K562 (cell line): Measurements from ENCODE around the gene NPR2. TPM values are rescaled to one million over a fixed set of nuclear protein-coding genes. Genes with fewer than 3 reads are reported as not detected.
A peak's percentile ranks its signal among the peaks of the same experiment; 100 is the strongest.

Source experiments
- ASH1L ChIP-seq: fragments of 450-650 bp; IDR thresholded peaks from 2 replicates; pipeline ENCODE4 v1.6.1; 2018; ENCODE audit warnings: borderline replicate concordance, mild to moderate bottlenecking, low read depth; ENCODE audit not compliant: partially characterized antibody
- C11orf30 ChIP-seq: fragments of 450-650 bp; IDR thresholded peaks from 2 replicates; pipeline ENCODE4 v1.6.1; 2016; ENCODE audit warnings: low read depth, mild to moderate bottlenecking
- CCAR2 ChIP-seq: fragments of 200-400 bp; formaldehyde crosslinking; IDR thresholded peaks from 2 replicates; pipeline ENCODE4 v1.6.1; 2017; ENCODE audit warnings: mild to moderate bottlenecking, low read depth, low read length
- FOXP1 ChIP-seq: sonication (generic); formaldehyde crosslinking; IDR thresholded peaks from 2 replicates; pipeline ENCODE4 v1.8.0; 2022; ENCODE audit warnings: mild to moderate bottlenecking, missing genetic modification reagents
- GABPB1 ChIP-seq: sonication (generic); formaldehyde crosslinking; IDR thresholded peaks from 2 replicates; pipeline ENCODE4 v1.8.0; 2022; ENCODE audit warnings: mild to moderate bottlenecking, missing genetic modification reagents
- HIVEP1 ChIP-seq: fragments of 250-450 bp; sonication (Bioruptor Pico); IDR thresholded peaks from 2 replicates; pipeline ENCODE4 v1.4.0; 2020; ENCODE audit warnings: mild to moderate bottlenecking
- NEUROD1 ChIP-seq: fragments of 150-350 bp; IDR thresholded peaks from 2 replicates; pipeline ENCODE4 v1.6.1; 2014; ENCODE audit warnings: borderline replicate concordance, low read length, low read depth; ENCODE audit not compliant: partially characterized antibody
- POLR2H ChIP-seq: IDR thresholded peaks from 2 replicates; pipeline ENCODE4 v1.6.1; 2016; ENCODE audit warnings: missing genetic modification characterization, low read depth, mild to moderate bottlenecking, control low read depth, missing compliant biosample characterization, moderate library complexity
- RBFOX2 ChIP-seq: fragments of 200-400 bp; formaldehyde crosslinking; IDR thresholded peaks from 2 replicates; pipeline ENCODE4 v1.6.1; 2017; ENCODE audit warnings: low read depth, mild to moderate bottlenecking, low read length, moderate library complexity
- SAFB ChIP-seq: fragments of 200-400 bp; formaldehyde crosslinking; IDR thresholded peaks from 2 replicates; pipeline ENCODE4 v1.6.1; 2017; ENCODE audit warnings: low read depth, low read length, borderline replicate concordance
- ZFX ChIP-seq: sonication (generic); formaldehyde crosslinking; IDR thresholded peaks from 2 replicates; pipeline ENCODE4 v1.8.0; 2022; ENCODE audit warnings: mild to moderate bottlenecking, missing genetic modification reagents, moderate library complexity
- ZNF134 ChIP-seq: fragments of 250-450 bp; sonication (Bioruptor Pico); conservative IDR thresholded peaks from 2 replicates; pipeline ENCODE4 v1.4.0; 2020
- ZNF589 ChIP-seq: fragments of 200-800 bp; sonication (Bioruptor generic); IDR thresholded peaks from 2 replicates; pipeline ENCODE4 v1.6.1; 2016; ENCODE audit warnings: low read depth, missing genetic modification characterization, missing compliant biosample characterization
- polyA plus RNA-seq, 8 experiments: library from polyadenylated mRNA; depleted of rRNA in 4 of 8; stranded (reverse) in 5 of 8; unstranded in 3 of 8; fragments of >200 nt; fragmentation: Nextera tagmentation in 2 of 8; fragmentation: Illumina TruSeq in 1 of 8; extraction: Ambion mirVana in 2 of 8; extraction: Trizol in 1 of 8; gene quantifications; 2 replicates each; pipeline versions ENCODE4 v1.2.1 to v1.2.3, GENCODE V29; 2011 to 2014; ENCODE audit warnings: inconsistent platforms in 1 of 8, missing spikeins in 1 of 8
- total RNA-seq, 7 experiments: library from RNA; depleted of rRNA in 6 of 7; stranded (reverse); fragments of >200 nt in 6 of 7; fragmentation: Illumina TruSeq in 2 of 7; extraction: Trizol in 2 of 7; gene quantifications; 2 replicates each; pipeline versions ENCODE4 v1.2.1 to v1.2.3, GENCODE V29; 2011 to 2021; ENCODE audit warnings: low replicate concordance in 1 of 7
- TF ChIP-seq, protein P1 (sequence below), 2 experiments: IDR thresholded peaks; 2 replicates each; pipeline ENCODE4 v1.6.1; 2012; ENCODE audit warnings: improper control_type of control experiment in 2 of 2, low read depth in 2 of 2, low read length in 2 of 2, borderline replicate concordance in 1 of 2
- TF ChIP-seq, protein P2 (sequence below), 2 experiments: fragments of 450-650 bp in 1 of 2; sonication (generic) in 1 of 2; formaldehyde crosslinking; conservative IDR thresholded peaks; 2 replicates each; pipeline versions ENCODE4 v1.4.0 to v1.8.1; 2020 to 2022; ENCODE audit warnings: mild to moderate bottlenecking in 1 of 2, missing genetic modification reagents in 1 of 2
- TF ChIP-seq, protein P3 (sequence below): sonication (generic); formaldehyde crosslinking; IDR thresholded peaks from 2 replicates; pipeline ENCODE4 v1.8.0; 2023; ENCODE audit warnings: missing genetic modification reagents, mild to moderate bottlenecking, borderline replicate concordance
- TF ChIP-seq, protein P4 (sequence below): sonication (generic); formaldehyde crosslinking; IDR thresholded peaks from 2 replicates; pipeline ENCODE4 v1.8.0; 2022; ENCODE audit warnings: mild to moderate bottlenecking, low read depth, missing genetic modification reagents

The NPR2 gene
- total and polyA plus RNA-seq, 9 of the 15 experiments (the other 6 are each of a cell fraction or from before 2014, with no cell fraction given): 2.4 to 12.9 (median 6.0) TPM

DNA sequence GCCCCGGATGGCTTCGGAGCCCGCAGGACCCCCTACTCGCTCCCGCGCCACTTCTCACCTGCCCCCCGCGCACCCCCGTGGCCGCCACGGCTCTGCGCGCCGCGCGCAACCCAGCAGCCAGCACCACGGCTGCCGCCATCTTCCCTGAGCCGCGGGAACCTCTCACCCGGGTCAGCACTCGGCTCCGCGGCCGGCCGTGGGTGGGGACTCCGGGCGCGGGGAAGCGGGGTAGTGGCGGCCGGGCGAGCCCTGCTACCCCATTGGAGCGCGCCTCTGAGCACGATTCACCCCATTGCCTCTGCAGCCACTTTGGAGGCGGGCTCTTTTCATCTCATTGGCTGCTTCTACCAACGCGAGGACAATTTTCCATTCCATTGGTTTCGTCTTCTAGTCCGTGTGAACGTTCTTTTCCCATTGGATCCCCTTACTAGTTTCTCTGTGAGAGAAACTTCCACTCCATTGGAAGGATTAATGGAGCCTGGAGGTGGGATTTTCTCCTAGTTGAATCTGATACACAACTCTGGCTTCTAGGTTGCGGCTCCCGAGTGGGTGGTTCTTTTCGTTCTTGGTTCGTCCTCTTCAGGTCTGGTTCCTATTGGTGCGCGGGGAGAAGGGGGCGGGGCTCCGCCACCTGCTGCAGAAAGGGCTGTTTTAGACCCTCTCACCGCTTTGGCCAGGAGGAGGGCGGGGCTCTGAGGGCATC lies 23.6 kb downstream of the NPR2 start, which contains the start of gene HINT2 (continued):
- TF ChIP-seq, protein P1, sequence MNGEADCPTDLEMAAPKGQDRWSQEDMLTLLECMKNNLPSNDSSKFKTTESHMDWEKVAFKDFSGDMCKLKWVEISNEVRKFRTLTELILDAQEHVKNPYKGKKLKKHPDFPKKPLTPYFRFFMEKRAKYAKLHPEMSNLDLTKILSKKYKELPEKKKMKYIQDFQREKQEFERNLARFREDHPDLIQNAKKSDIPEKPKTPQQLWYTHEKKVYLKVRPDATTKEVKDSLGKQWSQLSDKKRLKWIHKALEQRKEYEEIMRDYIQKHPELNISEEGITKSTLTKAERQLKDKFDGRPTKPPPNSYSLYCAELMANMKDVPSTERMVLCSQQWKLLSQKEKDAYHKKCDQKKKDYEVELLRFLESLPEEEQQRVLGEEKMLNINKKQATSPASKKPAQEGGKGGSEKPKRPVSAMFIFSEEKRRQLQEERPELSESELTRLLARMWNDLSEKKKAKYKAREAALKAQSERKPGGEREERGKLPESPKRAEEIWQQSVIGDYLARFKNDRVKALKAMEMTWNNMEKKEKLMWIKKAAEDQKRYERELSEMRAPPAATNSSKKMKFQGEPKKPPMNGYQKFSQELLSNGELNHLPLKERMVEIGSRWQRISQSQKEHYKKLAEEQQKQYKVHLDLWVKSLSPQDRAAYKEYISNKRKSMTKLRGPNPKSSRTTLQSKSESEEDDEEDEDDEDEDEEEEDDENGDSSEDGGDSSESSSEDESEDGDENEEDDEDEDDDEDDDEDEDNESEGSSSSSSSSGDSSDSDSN (IDR thresholded peaks at IDR 0.05; ENCODE audit: borderline replicate concordance in 1 of 2, low read depth in 2 of 2, low read length in 2 of 2): peak in 1 of 2 experiments; percentile 69; a peak in 1 of 4 replicates
- TF ChIP-seq GABPB1 (CRISPR knock-in tag) (peak; percentile 50), HIVEP1 (CRISPR knock-in tag) (no peak), ZNF134 (peak; percentile 89), SAFB (peak; percentile 78), RBFOX2 (peak; percentile 98), ZFX (CRISPR knock-in tag) (peak; percentile 20; the same call in 1 of the 2 replicates), NEUROD1 (peak; percentile 85), FOXP1 (CRISPR knock-in tag) (0 out of 2 replicates have a peak, but pooled peaks have one; percentile 33), C11orf30 (no peak), ASH1L (peak; percentile 92), CCAR2 (no peak), ZNF589 (CRISPR knock-in tag) (no peak), POLR2H (tag) (peak; percentile 76)
- TF ChIP-seq, protein P2, sequence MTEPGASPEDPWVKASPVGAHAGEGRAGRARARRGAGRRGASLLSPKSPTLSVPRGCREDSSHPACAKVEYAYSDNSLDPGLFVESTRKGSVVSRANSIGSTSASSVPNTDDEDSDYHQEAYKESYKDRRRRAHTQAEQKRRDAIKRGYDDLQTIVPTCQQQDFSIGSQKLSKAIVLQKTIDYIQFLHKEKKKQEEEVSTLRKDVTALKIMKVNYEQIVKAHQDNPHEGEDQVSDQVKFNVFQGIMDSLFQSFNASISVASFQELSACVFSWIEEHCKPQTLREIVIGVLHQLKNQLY (CRISPR knock-in tag; conservative IDR thresholded peaks at IDR 0.05): no peak
- TF ChIP-seq, protein P3, sequence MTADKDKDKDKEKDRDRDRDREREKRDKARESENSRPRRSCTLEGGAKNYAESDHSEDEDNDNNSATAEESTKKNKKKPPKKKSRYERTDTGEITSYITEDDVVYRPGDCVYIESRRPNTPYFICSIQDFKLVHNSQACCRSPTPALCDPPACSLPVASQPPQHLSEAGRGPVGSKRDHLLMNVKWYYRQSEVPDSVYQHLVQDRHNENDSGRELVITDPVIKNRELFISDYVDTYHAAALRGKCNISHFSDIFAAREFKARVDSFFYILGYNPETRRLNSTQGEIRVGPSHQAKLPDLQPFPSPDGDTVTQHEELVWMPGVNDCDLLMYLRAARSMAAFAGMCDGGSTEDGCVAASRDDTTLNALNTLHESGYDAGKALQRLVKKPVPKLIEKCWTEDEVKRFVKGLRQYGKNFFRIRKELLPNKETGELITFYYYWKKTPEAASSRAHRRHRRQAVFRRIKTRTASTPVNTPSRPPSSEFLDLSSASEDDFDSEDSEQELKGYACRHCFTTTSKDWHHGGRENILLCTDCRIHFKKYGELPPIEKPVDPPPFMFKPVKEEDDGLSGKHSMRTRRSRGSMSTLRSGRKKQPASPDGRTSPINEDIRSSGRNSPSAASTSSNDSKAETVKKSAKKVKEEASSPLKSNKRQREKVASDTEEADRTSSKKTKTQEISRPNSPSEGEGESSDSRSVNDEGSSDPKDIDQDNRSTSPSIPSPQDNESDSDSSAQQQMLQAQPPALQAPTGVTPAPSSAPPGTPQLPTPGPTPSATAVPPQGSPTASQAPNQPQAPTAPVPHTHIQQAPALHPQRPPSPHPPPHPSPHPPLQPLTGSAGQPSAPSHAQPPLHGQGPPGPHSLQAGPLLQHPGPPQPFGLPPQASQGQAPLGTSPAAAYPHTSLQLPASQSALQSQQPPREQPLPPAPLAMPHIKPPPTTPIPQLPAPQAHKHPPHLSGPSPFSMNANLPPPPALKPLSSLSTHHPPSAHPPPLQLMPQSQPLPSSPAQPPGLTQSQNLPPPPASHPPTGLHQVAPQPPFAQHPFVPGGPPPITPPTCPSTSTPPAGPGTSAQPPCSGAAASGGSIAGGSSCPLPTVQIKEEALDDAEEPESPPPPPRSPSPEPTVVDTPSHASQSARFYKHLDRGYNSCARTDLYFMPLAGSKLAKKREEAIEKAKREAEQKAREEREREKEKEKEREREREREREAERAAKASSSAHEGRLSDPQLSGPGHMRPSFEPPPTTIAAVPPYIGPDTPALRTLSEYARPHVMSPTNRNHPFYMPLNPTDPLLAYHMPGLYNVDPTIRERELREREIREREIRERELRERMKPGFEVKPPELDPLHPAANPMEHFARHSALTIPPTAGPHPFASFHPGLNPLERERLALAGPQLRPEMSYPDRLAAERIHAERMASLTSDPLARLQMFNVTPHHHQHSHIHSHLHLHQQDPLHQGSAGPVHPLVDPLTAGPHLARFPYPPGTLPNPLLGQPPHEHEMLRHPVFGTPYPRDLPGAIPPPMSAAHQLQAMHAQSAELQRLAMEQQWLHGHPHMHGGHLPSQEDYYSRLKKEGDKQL (CRISPR knock-in tag): no peak
- TF ChIP-seq, protein P4, sequence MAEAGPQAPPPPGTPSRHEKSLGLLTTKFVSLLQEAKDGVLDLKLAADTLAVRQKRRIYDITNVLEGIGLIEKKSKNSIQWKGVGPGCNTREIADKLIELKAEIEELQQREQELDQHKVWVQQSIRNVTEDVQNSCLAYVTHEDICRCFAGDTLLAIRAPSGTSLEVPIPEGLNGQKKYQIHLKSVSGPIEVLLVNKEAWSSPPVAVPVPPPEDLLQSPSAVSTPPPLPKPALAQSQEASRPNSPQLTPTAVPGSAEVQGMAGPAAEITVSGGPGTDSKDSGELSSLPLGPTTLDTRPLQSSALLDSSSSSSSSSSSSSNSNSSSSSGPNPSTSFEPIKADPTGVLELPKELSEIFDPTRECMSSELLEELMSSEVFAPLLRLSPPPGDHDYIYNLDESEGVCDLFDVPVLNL (CRISPR knock-in tag): 0 out of 2 replicates have a peak, but pooled peaks have one; percentile 44
